Measurements from ENCODE around the gene COL4A4.

GRCh38 chr2:226983895-226984749 lies 179.9 kb downstream of the COL4A4 start:
- TF ChIP-seq TAF1 (IDR thresholded peaks at IDR 0.05; ENCODE audit: low read depth, low read length) (no peak), POLR2A (IDR thresholded peaks at IDR 0.05; ENCODE audit: low read depth, low read length) (no peak), POLR2AphosphoS5 (IDR thresholded peaks at IDR 0.05; ENCODE audit: low read depth, low read length) (no peak), POU2F2 (IDR thresholded peaks at IDR 0.05; ENCODE audit: low read depth, low read length) (no peak)
